Nephron (organoid): ENCODE results near the gene PCDHGA6.
"Not testable (repeated sequence)": the region's sequence is repeated elsewhere in the genome, so short reads cannot be mapped to it uniquely, and the experiment has no call there.

Experiments used
- H3K27ac Mint-ChIP-seq, 3 experiments: 2 replicates each; pipeline ENCODE4 v1.8.0; 2020; ENCODE audit warnings: mixed read lengths in 3 of 3, mild to moderate bottlenecking in 2 of 3, moderate library complexity in 1 of 3
- H3K27me3 Mint-ChIP-seq: 2 replicates; pipeline ENCODE4 v1.8.0; 2021; ENCODE audit warnings: low read depth, mild to moderate bottlenecking, moderate library complexity, mixed read lengths
- H3K36me3 Mint-ChIP-seq: 2 replicates; pipeline ENCODE4 v1.8.0; 2020; ENCODE audit warnings: low read depth, mixed read lengths
- H3K4me1 Mint-ChIP-seq: 2 replicates; pipeline ENCODE4 v1.8.0; 2020; ENCODE audit warnings: mixed read lengths
- H3K4me3 Mint-ChIP-seq, 3 experiments: 2 replicates each; pipeline ENCODE4 v1.8.0; 2020; ENCODE audit warnings: mild to moderate bottlenecking in 3 of 3, mixed read lengths in 3 of 3, moderate library complexity in 2 of 3
- H3K9me3 Mint-ChIP-seq: 2 replicates; pipeline ENCODE4 v1.8.0; 2020; ENCODE audit warnings: mixed read lengths
- CTCF ChIP-seq, 3 experiments: fragments of 200-600 bp; sonication (generic); IDR thresholded peaks; one replicate each; pipeline ENCODE4 v1.5.0; 2021; ENCODE audit warnings: antibody characterized with exemption in 3 of 3; ENCODE audit not compliant: unreplicated experiment in 3 of 3

The PCDHGA6 gene

GRCh38 chr5:141373673-141374317 is at the start of gene PCDHGA6:
Gene PCDHGA6, plus strand, starts transcription at chr5:141373891. Its CDS starts 193 bp downstream, at chr5:141374084.
- Mint-ChIP-seq H3K4me3 (no peak within 1 kb of the TSS), H3K9me3 (peaks cover 63% of the 10 kb centered on the region), H3K4me1 (no peaks in the 10 kb centered on the region), H3K27ac (no peak within 1 kb of the TSS), H3K27me3 (no peaks in the 10 kb centered on the region), H3K36me3 (peaks cover 38% of the 10 kb centered on the region)
- no peak for TF ChIP-seq CTCF (IDR thresholded peaks at IDR 0.05; ENCODE audit: unreplicated experiment in 3 of 3)

GRCh38 chr5:141326088-141326854 is 47.4 kb upstream of the PCDHGA6 start:
- Mint-ChIP-seq H3K4me1 (no peaks in the 10 kb centered on the region), H3K4me3 (peak overlapping the region in 2 of 3 experiments; percentile 44 to 66), H3K27ac (no peak overlapping the region), H3K27me3 (no peaks in the 10 kb centered on the region), H3K9me3 (peaks cover 58% of the 10 kb centered on the region), H3K36me3 (peaks cover 38% of the 10 kb centered on the region)
- TF ChIP-seq CTCF (IDR thresholded peaks at IDR 0.05; ENCODE audit: unreplicated experiment in 3 of 3): no peak

- Mint-ChIP-seq H3K27me3 (no peaks in the 10 kb centered on the region), H3K36me3 (peaks cover 29% of the 10 kb centered on the region), H3K4me1 (no peaks in the 10 kb centered on the region), H3K4me3 (no peak overlapping the region), H3K9me3 (peaks cover 58% of the 10 kb centered on the region), H3K27ac (no peak overlapping the region)
- no peak for TF ChIP-seq CTCF (IDR thresholded peaks at IDR 0.05; ENCODE audit: unreplicated experiment in 3 of 3)
Measured at GRCh38 chr5:141328231-141328630, 45.5 kb upstream of the PCDHGA6 start.

GRCh38 chr5:141330299-141331080 is 43.2 kb upstream of the PCDHGA6 start, which contains the start of gene PCDHGA1:
Gene PCDHGA1, plus strand, starts transcription at chr5:141330514.
- no peaks in the 10 kb centered on the region for H3K27me3 Mint-ChIP-seq
- H3K27ac Mint-ChIP-seq: no peak within 1 kb of the TSS
- H3K9me3 Mint-ChIP-seq: peaks cover 63% of the 10 kb centered on the region
- H3K36me3 Mint-ChIP-seq: peaks cover 20% of the 10 kb centered on the region
- H3K4me3 Mint-ChIP-seq: no peak within 1 kb of the TSS
- TF ChIP-seq CTCF (IDR thresholded peaks at IDR 0.05; ENCODE audit: unreplicated experiment in 3 of 3): no peak
- no peaks in the 10 kb centered on the region for H3K4me1 Mint-ChIP-seq

- H3K4me1 Mint-ChIP-seq, H3K4me3 Mint-ChIP-seq, H3K27me3 Mint-ChIP-seq, H3K27ac Mint-ChIP-seq, H3K36me3 Mint-ChIP-seq: not testable (repeated sequence)
- peaks cover 64% of the 10 kb centered on the region for H3K9me3 Mint-ChIP-seq
Measured at GRCh38 chr5:141332571-141332970, 41.1 kb upstream of the PCDHGA6 start.
